Measurements from ENCODE around the gene EPS8. TPM values are rescaled to one million over a fixed set of nuclear protein-coding genes. Genes with fewer than 3 reads are reported as not detected.
A peak's percentile ranks its signal among the peaks of the same experiment; 100 is the strongest.
"Not testable (repeated sequence)": the region's sequence is repeated elsewhere in the genome, so short reads cannot be mapped to it uniquely, and the experiment has no call there.

The EPS8 gene
- total RNA-seq, 2 donors from 2014 or later, result 4.9 to 6.0 TPM

DNA sequence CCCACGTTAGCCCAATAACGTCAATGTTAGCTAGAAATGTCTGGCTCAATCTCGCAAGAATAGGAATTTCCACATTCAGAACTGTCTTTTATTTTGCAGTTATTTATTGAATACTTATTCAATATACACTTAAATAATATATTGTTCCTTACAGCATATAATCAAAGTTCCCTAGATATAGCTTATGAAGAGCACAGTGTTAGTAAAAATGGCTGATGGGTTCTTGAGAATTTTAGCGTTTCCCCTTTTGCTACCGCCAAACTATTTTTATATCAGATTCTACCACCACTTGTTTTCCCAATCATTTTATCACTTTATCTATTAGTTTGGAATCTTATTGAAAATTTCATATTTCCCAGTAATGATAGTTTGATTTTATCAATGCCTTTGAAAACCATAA, 12.7 kb downstream of the EPS8 start:
- Mint-ChIP-seq H3K36me3 (no peaks in the 10 kb centered on the region), H3K9me3 (no peaks in the 10 kb centered on the region), H3K27ac (no peak overlapping the region)
- no peak for DNase-seq (ENCODE audit: low spot score in 2 of 2)
- ATAC-seq, result no peak

DNA sequence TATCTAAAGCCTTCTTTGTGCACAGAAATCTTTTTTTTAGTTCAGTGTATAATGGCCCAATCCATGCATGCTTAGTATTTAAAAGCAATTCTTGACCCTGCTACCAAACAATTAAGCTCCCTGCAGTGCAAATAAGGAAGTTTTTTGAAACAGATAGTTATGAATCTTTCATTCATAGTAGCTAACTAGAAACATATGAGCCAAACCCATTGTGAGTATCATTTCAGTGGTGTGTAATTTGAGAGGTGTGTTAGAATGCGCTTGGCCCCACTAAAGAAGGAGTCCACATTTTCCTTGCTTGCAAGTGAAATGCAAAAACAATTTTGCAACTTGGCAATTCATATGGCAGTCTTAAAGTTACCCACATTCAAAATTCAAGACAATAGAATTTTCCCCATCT, 14.4 kb downstream of the EPS8 start:
- Mint-ChIP-seq H3K27ac (no peak overlapping the region), H3K36me3 (no peaks in the 10 kb centered on the region), H3K9me3 (no peaks in the 10 kb centered on the region)
- ATAC-seq (no peak), DNase-seq (ENCODE audit: low spot score in 2 of 2) (no peak)

DNA sequence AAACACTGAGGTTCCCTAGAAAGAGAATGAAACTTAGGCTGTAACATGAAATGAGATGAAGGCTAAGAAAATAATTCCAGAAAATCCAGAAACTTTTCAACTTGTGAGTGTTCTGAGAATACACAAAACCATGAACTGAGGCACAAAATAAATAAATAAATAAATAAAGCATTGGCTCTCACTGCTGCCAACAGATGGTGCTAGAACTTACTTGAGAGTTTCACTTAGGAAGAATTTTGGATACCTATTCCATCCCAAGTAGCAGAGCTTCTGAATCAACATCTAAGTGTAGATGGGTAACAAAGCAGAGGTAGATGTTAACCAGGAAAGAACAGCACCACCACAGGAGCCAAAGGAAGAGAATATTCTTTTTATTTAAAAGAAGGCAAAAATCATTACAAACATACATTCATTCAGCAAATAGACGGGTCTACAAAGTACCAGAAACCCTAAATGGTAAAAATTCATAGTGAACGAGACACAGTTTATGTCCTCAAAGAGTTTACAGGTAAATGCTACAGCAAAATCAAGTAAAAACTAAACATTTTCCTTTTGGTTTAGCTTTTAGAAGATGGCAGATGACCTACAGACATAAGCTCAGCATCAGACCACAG, 16.7 kb downstream of the EPS8 start:
- Mint-ChIP-seq H3K9me3 (no peaks in the 10 kb centered on the region), H3K36me3 (no peaks in the 10 kb centered on the region), H3K27ac (no peak overlapping the region)
- DNase-seq (ENCODE audit: low spot score in 2 of 2), result no peak
- no peak for ATAC-seq

DNA sequence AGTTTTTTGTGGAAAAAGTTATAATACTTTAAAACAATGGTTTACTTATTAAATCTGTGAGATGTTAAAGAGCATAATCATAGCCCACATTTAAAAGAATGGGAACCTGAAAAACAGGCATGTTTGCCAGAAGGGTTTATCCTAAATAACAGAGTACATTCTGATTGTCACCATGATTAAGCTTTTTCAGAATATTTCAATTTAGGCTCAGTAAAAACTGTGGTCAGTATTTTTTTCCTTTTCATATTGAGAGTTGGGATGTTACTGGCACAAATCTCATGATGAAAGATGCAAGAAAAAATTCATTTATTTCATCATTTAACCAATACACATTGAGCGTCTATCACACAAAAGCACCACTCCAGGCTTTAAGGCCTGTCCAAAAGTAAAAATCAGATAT, 18.6 kb downstream of the EPS8 start:
- no peaks in the 10 kb centered on the region for H3K9me3 Mint-ChIP-seq
- no peaks in the 10 kb centered on the region for H3K36me3 Mint-ChIP-seq
- ATAC-seq, result no peak
- DNase-seq (ENCODE audit: low spot score in 2 of 2), result no peak
- no peak overlapping the region for H3K27ac Mint-ChIP-seq

DNA sequence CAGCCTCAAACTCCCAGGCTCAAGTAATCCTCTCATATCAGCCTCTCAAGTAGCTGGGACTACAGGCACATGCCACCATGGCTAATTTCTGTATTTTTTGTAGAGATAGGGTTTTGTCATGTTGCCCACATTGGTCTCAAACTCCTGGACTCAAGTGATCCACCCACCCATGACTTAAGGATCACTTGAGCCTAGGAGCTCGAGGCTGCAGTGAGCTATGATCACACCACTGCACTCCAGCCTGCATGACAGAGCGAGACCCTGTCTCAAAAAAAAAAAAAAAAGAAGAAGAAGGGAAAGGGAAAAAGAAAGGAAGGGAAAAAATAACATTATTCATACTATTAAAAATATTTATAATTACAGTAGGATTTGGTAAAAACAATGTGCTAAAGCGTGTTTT, 19.2 kb downstream of the EPS8 start:
- Mint-ChIP-seq H3K9me3 (no peaks in the 10 kb centered on the region), H3K36me3 (no peaks in the 10 kb centered on the region), H3K27ac (no peak overlapping the region)
- ATAC-seq (no peak), DNase-seq (ENCODE audit: low spot score in 2 of 2) (no peak)

DNA sequence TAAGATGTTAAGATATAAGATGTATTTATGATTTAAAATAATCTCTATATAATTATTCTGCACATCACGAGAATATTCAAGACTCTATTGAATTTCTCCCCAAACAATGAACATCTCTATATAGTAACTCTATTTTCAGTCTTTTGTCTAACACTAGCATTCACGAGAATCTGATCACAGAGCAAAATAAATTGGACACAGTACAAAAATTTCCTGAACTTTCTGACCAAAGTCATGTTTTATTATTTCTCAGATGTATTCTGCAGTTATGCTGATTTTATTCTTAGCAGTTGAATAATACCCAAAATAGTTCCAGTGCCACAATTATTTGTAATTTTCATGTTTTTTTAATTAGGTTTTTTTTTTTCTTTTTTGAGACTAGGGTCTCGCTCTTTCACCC, 19.6 kb downstream of the EPS8 start:
- Mint-ChIP-seq H3K36me3 (no peaks in the 10 kb centered on the region), H3K27ac (no peak overlapping the region), H3K9me3 (no peaks in the 10 kb centered on the region)
- ATAC-seq (no peak), DNase-seq (ENCODE audit: low spot score in 2 of 2) (no peak)

DNA sequence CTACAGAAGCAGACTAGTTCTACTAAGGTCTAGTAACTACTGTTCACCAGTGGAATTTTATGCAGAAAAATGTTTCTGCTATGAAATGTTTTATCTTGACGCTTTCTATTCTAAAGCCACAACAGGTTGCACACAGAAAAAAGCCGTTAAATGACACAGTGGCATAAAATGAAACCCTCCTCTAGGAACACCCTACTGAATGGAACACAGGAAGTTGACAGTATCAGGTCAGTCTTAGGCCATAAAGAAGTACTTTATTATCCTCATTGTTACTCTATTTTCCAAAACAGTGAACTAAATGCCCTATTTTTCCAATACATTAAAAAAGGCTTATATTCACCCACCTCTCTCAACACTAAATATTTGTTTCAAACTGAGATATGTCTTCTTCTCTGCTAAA, 21.9 kb downstream of the EPS8 start:
- ATAC-seq (no peak), DNase-seq (ENCODE audit: low spot score in 2 of 2) (no peak)
- no peak overlapping the region for H3K27ac Mint-ChIP-seq
- H3K9me3 Mint-ChIP-seq, result no peaks in the 10 kb centered on the region
- no peaks in the 10 kb centered on the region for H3K36me3 Mint-ChIP-seq

DNA sequence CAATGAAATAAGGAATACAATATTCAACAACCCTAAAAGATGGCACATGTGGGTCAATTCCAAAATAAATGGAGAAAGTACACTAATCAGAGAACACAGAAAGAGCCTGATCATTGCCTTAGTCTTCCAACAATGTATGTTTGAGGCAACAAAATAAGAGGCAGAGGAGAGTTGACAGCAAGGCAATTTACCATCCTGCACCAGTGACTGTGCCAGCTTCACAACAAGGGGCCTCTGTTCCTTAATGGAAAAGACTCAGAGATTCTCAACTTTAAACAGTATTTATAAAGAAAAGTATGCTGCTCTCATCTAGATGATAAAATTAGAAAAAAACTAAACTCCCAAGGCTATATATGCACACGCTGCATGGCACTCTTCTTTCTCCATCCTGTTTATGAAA, 25.9 kb downstream of the EPS8 start:
- no peaks in the 10 kb centered on the region for H3K36me3 Mint-ChIP-seq
- DNase-seq (ENCODE audit: low spot score in 2 of 2) (no peak), ATAC-seq (no peak)
- no peaks in the 10 kb centered on the region for H3K9me3 Mint-ChIP-seq
- no peak overlapping the region for H3K27ac Mint-ChIP-seq

DNA sequence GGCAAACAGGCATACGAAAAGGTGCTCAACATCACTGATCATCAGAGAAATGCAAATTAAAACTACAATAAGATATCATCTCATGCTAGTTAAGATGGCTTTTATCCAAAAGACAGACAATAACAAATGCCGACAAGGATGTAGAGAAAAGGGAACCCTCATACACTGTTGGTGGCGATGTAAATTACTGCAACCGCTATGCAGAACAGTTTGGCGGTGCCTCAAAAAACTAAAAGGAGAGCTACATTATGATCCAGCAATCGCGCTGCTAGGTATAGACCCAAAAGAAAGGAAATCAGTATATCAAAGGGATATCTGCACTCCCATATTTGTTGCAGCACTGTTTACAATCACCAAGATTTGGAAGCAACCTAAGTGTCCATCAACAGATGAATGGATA, 27.0 kb downstream of the EPS8 start:
- H3K36me3 Mint-ChIP-seq; DNase-seq (ENCODE audit: low spot score in 2 of 2); H3K27ac Mint-ChIP-seq; H3K9me3 Mint-ChIP-seq; ATAC-seq: not testable (repeated sequence)

DNA sequence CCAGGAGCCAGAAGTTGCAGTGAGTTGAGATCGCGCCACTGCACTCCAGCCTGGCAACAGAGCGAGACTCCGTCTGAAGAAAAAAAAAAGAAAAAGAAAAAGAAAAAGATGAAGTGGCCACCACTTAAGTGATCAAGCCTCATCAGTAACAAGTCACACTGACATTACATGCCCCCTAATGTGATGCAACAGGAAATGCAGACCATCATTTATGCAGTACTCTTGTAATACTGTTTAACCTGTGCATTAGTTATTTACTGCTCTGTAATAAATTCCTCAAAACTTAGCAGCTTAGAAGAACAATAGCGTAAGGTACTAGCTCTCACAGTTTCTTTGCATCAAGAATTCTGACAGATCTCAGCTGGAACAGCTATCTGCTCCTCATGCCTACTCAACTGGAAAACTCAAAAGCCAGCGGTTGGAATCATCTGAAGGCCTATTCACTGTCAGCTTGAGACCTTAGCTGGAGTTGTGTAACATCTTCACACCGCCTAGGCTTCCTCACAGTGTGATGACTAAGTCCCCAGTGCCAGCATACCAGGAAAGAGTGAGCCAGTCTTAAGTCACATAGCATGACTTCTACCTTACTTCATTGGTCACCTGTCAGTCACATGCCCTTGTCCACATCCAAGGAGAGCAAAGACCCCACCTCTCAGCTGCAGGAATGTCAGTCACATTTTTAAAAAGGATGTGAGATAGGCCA, 31.5 kb downstream of the EPS8 start:
- DNase-seq (ENCODE audit: low spot score in 2 of 2), result no peak
- H3K9me3 Mint-ChIP-seq, result no peaks in the 10 kb centered on the region
- peak; percentile 46 to 69 for ATAC-seq
- no peak overlapping the region for H3K27ac Mint-ChIP-seq
- no peaks in the 10 kb centered on the region for H3K36me3 Mint-ChIP-seq

DNA sequence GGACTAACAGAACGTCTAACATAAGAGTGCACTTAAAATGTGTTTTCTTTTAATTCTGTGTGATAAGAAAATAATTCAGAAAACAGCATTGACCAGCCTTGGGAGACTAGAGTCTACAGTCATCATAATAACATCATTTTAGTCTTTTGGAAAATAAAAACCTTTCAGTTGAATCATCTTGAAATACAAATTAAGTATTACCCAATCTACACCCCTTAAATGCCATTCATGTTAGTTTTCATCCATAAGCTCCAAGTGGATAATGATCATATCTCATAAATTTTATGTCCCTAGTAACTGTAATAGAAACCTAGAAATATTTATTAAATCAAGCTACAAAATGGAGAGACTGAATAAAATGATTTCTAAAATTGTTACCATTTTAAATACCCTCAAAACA, 32.4 kb downstream of the EPS8 start:
- H3K36me3 Mint-ChIP-seq, result no peaks in the 10 kb centered on the region
- ATAC-seq (no peak), DNase-seq (ENCODE audit: low spot score in 2 of 2) (no peak)
- no peak overlapping the region for H3K27ac Mint-ChIP-seq
- no peaks in the 10 kb centered on the region for H3K9me3 Mint-ChIP-seq

DNA sequence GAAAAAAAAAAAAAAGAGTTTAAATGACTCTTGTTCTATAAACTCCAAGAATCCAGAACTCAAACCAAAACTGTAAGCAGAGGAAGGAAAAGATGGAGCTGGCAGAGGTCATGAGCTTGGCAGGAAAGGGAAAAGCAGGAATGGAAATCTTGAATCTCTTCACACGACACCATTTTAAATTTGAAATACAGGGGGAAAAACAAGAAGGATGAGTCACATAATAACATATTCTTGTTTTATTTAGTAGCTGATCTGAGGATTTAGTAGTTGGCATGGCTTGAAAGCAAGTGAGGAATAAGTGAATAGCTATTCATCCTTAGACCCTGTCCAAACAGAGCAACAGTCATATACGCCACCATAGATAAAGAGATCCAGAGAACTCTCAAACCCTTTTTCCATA, 35.0 kb downstream of the EPS8 start:
- DNase-seq (ENCODE audit: low spot score in 2 of 2) (no peak), ATAC-seq (no peak)
- no peak overlapping the region for H3K27ac Mint-ChIP-seq
- H3K36me3 Mint-ChIP-seq, result no peaks in the 10 kb centered on the region
- H3K9me3 Mint-ChIP-seq, result no peaks in the 10 kb centered on the region

DNA sequence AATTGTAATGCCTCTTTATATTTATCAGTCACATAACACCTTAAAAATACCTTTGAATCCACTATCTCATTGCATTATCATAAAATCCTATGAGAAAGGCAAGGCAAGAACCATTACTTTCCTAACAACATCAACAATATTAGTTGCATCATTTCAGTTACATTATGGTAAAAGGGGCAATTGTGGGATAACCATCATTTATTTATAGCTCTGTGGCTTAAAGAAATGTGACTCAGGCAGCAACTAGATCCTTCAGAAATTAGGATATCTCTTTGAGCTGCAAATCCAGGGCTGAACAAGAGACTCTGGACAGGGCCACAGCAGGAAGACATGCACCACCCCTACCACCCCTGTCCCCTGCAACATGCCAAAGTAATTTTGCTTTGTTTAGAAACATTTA, 36.4 kb downstream of the EPS8 start:
- H3K9me3 Mint-ChIP-seq, result no peaks in the 10 kb centered on the region

DNA sequence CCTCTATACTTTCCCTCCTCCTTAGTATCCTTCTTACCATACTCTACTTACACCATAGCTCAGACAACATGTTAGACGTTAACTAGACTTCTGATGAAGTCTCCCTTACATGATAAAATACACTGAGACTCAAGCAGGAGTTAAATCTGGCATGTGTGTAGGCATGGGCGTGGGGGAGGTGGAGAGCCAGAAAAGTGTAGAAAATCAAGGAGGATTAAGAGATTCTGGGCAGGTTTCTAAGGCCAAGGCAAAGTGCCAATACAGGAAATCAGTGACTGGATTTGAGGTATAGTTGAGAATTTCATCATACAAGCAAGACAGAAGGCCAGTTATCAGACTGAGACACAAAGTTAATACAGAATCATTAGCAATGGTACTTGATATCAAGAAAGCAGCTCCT, 37.4 kb downstream of the EPS8 start:
- no peaks in the 10 kb centered on the region for H3K9me3 Mint-ChIP-seq
- no peak for ATAC-seq
- no peak for DNase-seq (ENCODE audit: low spot score in 2 of 2)
- no peak overlapping the region for H3K27ac Mint-ChIP-seq
- H3K36me3 Mint-ChIP-seq, result no peaks in the 10 kb centered on the region

More for the DNA sequence above, 36.4 kb downstream of the EPS8 start:
- H3K27ac Mint-ChIP-seq, result no peak overlapping the region
- no peaks in the 10 kb centered on the region for H3K36me3 Mint-ChIP-seq
- DNase-seq (ENCODE audit: low spot score in 2 of 2) (no peak), ATAC-seq (no peak)

DNA sequence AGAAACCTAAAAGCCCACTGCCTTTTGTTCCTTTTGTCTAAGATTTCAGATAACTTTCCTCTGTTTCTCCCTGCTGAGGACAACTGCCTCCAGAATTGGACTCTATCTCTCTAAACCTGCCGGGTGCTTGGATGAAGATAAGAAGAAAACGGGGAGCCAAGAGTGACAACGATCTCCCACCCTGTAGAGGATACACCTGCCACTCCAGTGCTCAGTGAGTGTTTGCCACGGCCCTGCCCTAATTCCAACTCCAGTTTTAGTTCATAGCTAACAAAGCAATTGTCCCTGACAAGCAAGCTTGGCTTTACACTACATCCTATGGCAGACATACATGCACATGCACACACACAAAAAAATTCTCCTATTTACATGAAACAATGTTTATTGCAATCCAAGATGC, 39.3 kb downstream of the EPS8 start:
- DNase-seq (ENCODE audit: low spot score in 2 of 2), result no peak
- no peak for ATAC-seq
- H3K27ac Mint-ChIP-seq, result no peak overlapping the region
- H3K9me3 Mint-ChIP-seq, result no peaks in the 10 kb centered on the region
- H3K36me3 Mint-ChIP-seq, result no peaks in the 10 kb centered on the region

DNA sequence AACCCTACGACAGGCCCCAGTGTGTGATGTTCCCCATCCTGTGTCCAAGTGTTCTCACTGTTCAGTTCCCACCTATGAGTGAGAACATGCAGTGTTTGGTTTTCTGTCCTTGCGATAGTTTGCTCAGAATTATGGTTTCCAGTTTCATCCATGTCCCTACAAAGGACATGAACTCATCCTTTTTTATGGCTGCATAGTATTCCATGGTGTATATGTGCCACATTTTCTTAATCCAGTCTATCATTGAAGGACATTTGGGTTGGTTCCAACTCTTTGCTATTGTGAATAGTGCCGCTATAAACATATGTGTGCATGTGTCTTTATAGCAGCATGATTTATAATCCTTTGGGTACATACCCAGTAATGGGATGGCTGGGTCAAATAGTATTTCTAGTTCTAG, 47.3 kb downstream of the EPS8 start:
- ATAC-seq; H3K36me3 Mint-ChIP-seq; H3K27ac Mint-ChIP-seq; H3K9me3 Mint-ChIP-seq; DNase-seq (ENCODE audit: low spot score in 2 of 2): not testable (repeated sequence)

DNA sequence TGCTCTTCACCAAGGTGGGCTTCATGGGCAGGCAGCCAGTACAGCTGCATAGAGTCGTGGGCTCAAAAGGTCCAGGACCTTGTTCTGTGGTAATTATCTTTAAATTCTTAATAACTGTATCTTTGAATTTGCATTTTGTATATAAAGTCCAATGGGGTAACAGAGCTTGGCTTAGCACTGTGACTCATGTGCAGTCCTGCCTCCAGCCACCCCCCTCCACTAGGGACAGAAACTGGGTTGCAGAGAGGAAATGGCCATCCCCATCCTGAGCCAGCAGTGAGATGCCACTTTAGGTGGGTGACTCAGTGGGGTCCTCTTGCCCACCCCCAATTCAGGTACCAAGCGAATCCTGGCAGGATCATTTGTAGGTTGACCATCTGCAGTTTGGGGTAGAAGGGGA, 48.1 kb downstream of the EPS8 start:
- DNase-seq (ENCODE audit: low spot score in 2 of 2) (no peak), ATAC-seq (no peak)
- no peaks in the 10 kb centered on the region for H3K36me3 Mint-ChIP-seq
- H3K9me3 Mint-ChIP-seq, result peaks cover 0 to 6% of the 10 kb centered on the region in 2 donors
- H3K27ac Mint-ChIP-seq, result no peak overlapping the region

DNA sequence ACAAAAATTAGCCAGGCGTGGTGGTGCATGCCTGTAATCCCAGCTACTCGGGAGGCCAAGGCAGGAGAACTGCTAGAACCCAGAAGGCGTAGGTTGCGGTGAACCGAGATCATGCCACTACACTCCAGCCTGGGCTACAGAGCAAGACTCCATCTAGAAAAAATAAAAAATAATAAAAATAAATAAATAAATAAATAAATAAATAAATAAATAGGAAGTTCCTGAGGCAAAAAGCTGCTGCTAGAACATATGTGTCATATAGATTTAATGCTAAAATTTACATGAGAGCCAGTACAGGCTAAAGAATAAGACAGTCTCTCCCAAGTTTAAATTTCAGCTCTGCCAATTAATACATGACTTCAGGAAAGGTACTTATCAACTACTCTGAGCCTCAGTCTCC, 48.8 kb downstream of the EPS8 start:
- ATAC-seq, H3K27ac Mint-ChIP-seq, H3K36me3 Mint-ChIP-seq: not testable (repeated sequence)

More for the DNA sequence above, 48.8 kb downstream of the EPS8 start:
- not testable (repeated sequence) for DNase-seq (ENCODE audit: low spot score in 2 of 2); H3K9me3 Mint-ChIP-seq
